Testis (tissue), 2 donors: ENCODE measurements around the gene STEEP1.

Experiments
- POLR2A ChIP-seq: fragments of 450-650 bp; IDR thresholded peaks from one replicate; pipeline ENCODE4 v1.6.1; 2017; ENCODE audit warnings: antibody characterized with exemption, mild to moderate bottlenecking, moderate library complexity
- TF ChIP-seq, protein P1 (sequence below), 3 experiments: fragments of 450-650 bp in 2 of 3; fragments of 200-600 bp in 1 of 3; sonication (generic) in 1 of 3; IDR thresholded peaks; one replicate each; pipeline ENCODE4 v1.5.1; 2016 to 2019; ENCODE audit warnings: antibody characterized with exemption in 3 of 3, mild to moderate bottlenecking in 2 of 3, moderate library complexity in 1 of 3

- TF ChIP-seq, protein P1, sequence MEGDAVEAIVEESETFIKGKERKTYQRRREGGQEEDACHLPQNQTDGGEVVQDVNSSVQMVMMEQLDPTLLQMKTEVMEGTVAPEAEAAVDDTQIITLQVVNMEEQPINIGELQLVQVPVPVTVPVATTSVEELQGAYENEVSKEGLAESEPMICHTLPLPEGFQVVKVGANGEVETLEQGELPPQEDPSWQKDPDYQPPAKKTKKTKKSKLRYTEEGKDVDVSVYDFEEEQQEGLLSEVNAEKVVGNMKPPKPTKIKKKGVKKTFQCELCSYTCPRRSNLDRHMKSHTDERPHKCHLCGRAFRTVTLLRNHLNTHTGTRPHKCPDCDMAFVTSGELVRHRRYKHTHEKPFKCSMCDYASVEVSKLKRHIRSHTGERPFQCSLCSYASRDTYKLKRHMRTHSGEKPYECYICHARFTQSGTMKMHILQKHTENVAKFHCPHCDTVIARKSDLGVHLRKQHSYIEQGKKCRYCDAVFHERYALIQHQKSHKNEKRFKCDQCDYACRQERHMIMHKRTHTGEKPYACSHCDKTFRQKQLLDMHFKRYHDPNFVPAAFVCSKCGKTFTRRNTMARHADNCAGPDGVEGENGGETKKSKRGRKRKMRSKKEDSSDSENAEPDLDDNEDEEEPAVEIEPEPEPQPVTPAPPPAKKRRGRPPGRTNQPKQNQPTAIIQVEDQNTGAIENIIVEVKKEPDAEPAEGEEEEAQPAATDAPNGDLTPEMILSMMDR (IDR thresholded peaks at IDR 0.05), result no peak
- TF ChIP-seq POLR2A, result no peak
Observed at GRCh38 chrX:119518371-119518770, 46.8 kb downstream of the STEEP1 start.
